MCF 10A (cell line): ENCODE results near the gene GPR157. TPM values are rescaled to one million over a fixed set of nuclear protein-coding genes. Genes with fewer than 3 reads are reported as not detected.

Experiments used
- BruUV-seq: library from RNA; stranded (reverse); fragments of 400-500 nt; replicated peaks from 2 replicates; lab custom pipeline; 2021; lab: Mats Ljungman, UMichigan
- CTCF ChIA-PET: fragments of 300-600 bp; sonication (Branson Sonifier 250); formaldehyde crosslinking; extraction: SDS; loops from one replicate; lab custom pipeline; 2021; ENCODE audit warnings: antibody characterized with exemption, inconsistent platforms; lab: Yijun Ruan, JAX
- POLR2A ChIA-PET: fragments of 300-600, 350-650 bp; sonication (Branson Sonifier 250); formaldehyde crosslinking; extraction: SDS; loops from one replicate; lab custom pipeline; 2020; ENCODE audit warnings: antibody characterized with exemption, inconsistent platforms; lab: Yijun Ruan, JAX
- DNase-seq: peaks from one replicate; pipeline ENCODE4 v3.0.0-alpha.2; 2018; ENCODE audit not compliant: unreplicated experiment
- H3K27ac Mint-ChIP-seq: one replicate; pipeline ENCODE4 v1.8.0; 2022; ENCODE audit warnings: mild to moderate bottlenecking, low read depth, mixed read lengths; ENCODE audit not compliant: unreplicated experiment
- H3K27me3 Mint-ChIP-seq: one replicate; pipeline ENCODE4 v1.8.0; 2022; ENCODE audit warnings: mixed read lengths; ENCODE audit not compliant: insufficient read depth, unreplicated experiment
- H3K36me3 Mint-ChIP-seq: one replicate; pipeline ENCODE4 v1.8.0; 2022; ENCODE audit warnings: mild to moderate bottlenecking, moderate library complexity, mixed read lengths; ENCODE audit not compliant: insufficient read depth, unreplicated experiment
- H3K4me1 Mint-ChIP-seq: one replicate; pipeline ENCODE4 v1.8.0; 2022; ENCODE audit warnings: mixed read lengths; ENCODE audit not compliant: insufficient read depth, unreplicated experiment
- H3K4me3 Mint-ChIP-seq: one replicate; pipeline ENCODE4 v1.8.0; 2022; ENCODE audit warnings: mild to moderate bottlenecking, moderate library complexity, mixed read lengths; ENCODE audit not compliant: unreplicated experiment
- H3K9me3 Mint-ChIP-seq: one replicate; pipeline ENCODE4 v1.8.0; 2022; ENCODE audit warnings: mixed read lengths; ENCODE audit not compliant: unreplicated experiment
- CTCF ChIP-seq: fragments of 200-600 bp; IDR thresholded peaks from one replicate; pipeline ENCODE4 v1.8.0; 2022; ENCODE audit warnings: antibody characterized with exemption, mild to moderate bottlenecking; ENCODE audit not compliant: unreplicated experiment
- intact Hi-C: fragments of 100-400 bp; cut with micrococcal nuclease; formaldehyde crosslinking; loops from 2 replicates; pipeline ENCODE4 v1.14.1; 2022
- total RNA-seq: library from RNA; stranded (reverse); gene quantifications from 2 replicates; pipeline ENCODE4 v1.2.3, GENCODE V29; 2022

The GPR157 gene
- total RNA-seq, 1 experiment from 2014 or later, result 8.1 TPM

- H3K4me1 Mint-ChIP-seq, result peaks cover 53% of the 10 kb centered on the region
- H3K36me3 Mint-ChIP-seq, result no peaks in the 10 kb centered on the region
- no peak for DNase-seq
- H3K27ac Mint-ChIP-seq, result peak overlapping the region; percentile 89
- no peaks in the 10 kb centered on the region for H3K9me3 Mint-ChIP-seq
- CTCF ChIA-PET, result interaction anchor here (0.7 to 1.0 kb wide), 2 partner anchors 74 to 161 kb away, joined by 3 read pairs; no protein-coding TSS in a partner anchor
- POLR2A ChIA-PET, result interaction anchor here (0.6 to 2.4 kb wide), 8 partner anchors 16 to 202 kb away, joined by 3 to 8 read pairs (median 4); partner anchors contain the start of genes ENO1 and GPR157
- no peak for TF ChIP-seq CTCF
- no peaks in the 10 kb centered on the region for H3K27me3 Mint-ChIP-seq
- intact Hi-C loops, result no loop called here
- H3K4me3 Mint-ChIP-seq, result no peak overlapping the region
- BruUV-seq, result TSS peak; percentile 79
Observed at GRCh38 chr1:9078752-9079500, 50.0 kb downstream of the GPR157 start.

GRCh38 chr1:9078015-9078751 is 50.7 kb downstream of the GPR157 start:
- Mint-ChIP-seq H3K4me3 (no peak overlapping the region), H3K27me3 (no peaks in the 10 kb centered on the region), H3K9me3 (no peaks in the 10 kb centered on the region), H3K4me1 (peaks cover 53% of the 10 kb centered on the region), H3K36me3 (no peaks in the 10 kb centered on the region), H3K27ac (peak overlapping the region; percentile 89)
- TF ChIP-seq CTCF, result no peak
- CTCF ChIA-PET, result interaction anchor here (0.7 to 1.3 kb wide), 3 partner anchors 32 to 160 kb away, joined by 3 read pairs; no protein-coding TSS in a partner anchor
- POLR2A ChIA-PET, result interaction anchor here (0.6 to 2.4 kb wide), 9 partner anchors 13 to 202 kb away, joined by 3 to 8 read pairs (median 4); partner anchors contain the start of genes ENO1 and GPR157
- BruUV-seq, result no TSS peak
- DNase-seq, result no peak
- intact Hi-C loops, result no loop called here

GRCh38 chr1:9075022-9075421 is 53.9 kb downstream of the GPR157 start:
- BruUV-seq, result no TSS peak
- peaks cover 6% of the 10 kb centered on the region for H3K36me3 Mint-ChIP-seq
- POLR2A ChIA-PET, result interaction anchor here (1.0 to 1.1 kb wide), 2 partner anchors 11 to 14 kb away, joined by 4 to 5 read pairs; no protein-coding TSS in a partner anchor
- H3K9me3 Mint-ChIP-seq, result no peaks in the 10 kb centered on the region
- no peak overlapping the region for H3K4me3 Mint-ChIP-seq
- CTCF ChIA-PET, result interaction anchor here (0.6 kb wide), 2 partner anchors 28 to 161 kb away, joined by 3 read pairs; no protein-coding TSS in a partner anchor
- H3K27ac Mint-ChIP-seq, result no peak overlapping the region
- intact Hi-C loops, result no loop called here
- TF ChIP-seq CTCF, result no peak
- peaks cover 26% of the 10 kb centered on the region for H3K4me1 Mint-ChIP-seq
- DNase-seq, result no peak
- H3K27me3 Mint-ChIP-seq, result no peaks in the 10 kb centered on the region

DNA sequence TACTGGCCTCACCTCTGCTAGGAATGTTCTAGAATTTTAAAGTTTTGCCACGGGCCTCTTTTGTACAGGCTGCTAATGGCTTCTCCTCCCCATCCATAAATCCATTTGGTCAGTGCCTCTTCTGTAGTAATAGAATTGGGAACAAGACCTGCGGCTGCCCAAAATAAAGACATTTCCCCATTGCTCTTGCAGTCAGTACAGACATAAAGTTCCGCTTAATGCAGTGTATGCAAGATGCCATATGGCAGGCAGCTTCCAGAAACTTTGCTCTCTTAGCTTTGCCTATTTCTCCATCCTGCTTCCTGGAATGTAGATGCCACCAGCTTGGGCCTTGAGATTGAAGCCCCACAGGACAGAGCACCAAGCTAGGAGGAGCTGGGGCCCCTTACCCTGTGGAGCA is 55.8 kb downstream of the GPR157 start:
- H3K9me3 Mint-ChIP-seq, result no peaks in the 10 kb centered on the region
- H3K27ac Mint-ChIP-seq, result no peak overlapping the region
- H3K4me1 Mint-ChIP-seq, result peaks cover 7% of the 10 kb centered on the region
- intact Hi-C loops, result no loop called here
- ChIA-PET CTCF (interaction anchor here (0.5 kb wide), 1 partner anchor 8 kb away, joined by 3 read pairs; no protein-coding TSS in a partner anchor), POLR2A (interaction anchor here (0.7 kb wide), 1 partner anchor 22 kb away, joined by 4 read pairs; no protein-coding TSS in a partner anchor)
- no peak for TF ChIP-seq CTCF
- no peak overlapping the region for H3K4me3 Mint-ChIP-seq
- no TSS peak for BruUV-seq
- no peak for DNase-seq
- peaks cover 6% of the 10 kb centered on the region for H3K36me3 Mint-ChIP-seq
- H3K27me3 Mint-ChIP-seq, result no peaks in the 10 kb centered on the region
